Stimulated activated CD4-positive, alpha-beta T cell treated with anti-CD3 and anti-CD28 coated beads, Interleukin-4, amount 100 ng/mL, for 48 hours (primary cell): Measurements from ENCODE around the gene CHMP6.
"Not testable (repeated sequence)": the region's sequence is repeated elsewhere in the genome, so short reads cannot be mapped to it uniquely, and the experiment has no call there.

Experiments used
- DNase-seq, 2 donors: peaks; one replicate each; pipeline ENCODE4 v3.0.0-alpha.2; 2020; ENCODE audit warnings: low read depth in 2 of 2

The CHMP6 gene

DNA sequence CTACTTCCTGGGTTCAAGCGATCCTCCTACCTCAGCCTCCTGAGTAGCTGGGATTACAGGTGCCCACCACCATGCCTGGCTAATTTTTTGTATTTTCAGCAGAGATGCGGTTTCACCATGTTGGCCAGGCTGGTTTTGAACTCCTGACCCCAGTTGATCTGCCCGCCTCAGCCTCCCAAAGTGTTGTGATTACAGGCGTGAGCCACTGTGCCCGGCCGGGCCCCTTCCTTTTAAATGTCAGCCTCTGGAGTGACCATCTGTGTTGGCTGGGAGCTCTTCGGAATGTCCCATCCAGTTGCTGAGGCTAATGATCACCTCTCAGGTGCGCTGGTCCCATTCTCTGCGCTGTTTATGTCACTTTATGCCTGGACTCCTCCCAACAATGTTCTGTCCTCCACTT, 38.7 kb downstream of the CHMP6 start:
- DNase-seq: not testable (repeated sequence)

DNA sequence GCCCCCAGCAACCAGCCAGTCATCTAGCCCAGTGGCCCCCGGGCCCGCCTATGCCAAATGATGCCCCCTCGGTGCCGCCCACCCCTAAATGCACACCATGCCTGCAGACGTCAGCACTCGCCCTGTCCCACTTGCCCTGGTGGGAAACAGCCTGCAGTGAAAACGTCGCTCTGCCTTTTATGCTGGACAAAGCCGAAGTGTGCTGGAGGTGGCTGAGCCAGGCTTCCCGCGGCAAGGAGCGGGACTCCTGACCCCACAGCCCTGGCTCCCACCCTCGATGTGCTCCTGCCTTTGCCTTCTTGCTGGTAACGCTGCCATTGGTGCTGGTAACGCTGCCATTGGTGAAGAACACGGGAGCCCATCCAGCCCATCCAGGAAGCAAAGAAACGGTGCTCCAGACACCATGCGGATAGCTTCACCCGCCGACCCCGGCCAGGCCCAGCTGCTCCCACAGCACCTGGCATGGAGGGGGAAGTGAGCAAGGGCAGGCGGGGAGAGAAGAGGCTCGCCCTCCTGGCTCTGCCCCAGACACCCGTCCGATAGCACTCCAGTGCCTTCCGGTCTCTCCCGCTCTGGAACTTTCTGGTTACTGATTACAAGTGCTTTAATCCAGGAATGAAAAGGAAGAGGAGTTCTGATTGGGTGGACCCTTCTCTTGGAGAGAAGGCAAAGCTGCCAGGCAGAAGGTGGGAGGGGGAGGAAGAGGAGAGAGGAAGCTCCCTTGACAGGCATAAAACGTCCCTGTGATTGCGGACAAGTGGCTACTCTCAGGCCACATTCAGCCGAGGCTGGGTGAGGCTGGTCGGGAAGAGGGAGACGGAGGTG, 39.3 kb downstream of the CHMP6 start:
- no peak for DNase-seq

DNA sequence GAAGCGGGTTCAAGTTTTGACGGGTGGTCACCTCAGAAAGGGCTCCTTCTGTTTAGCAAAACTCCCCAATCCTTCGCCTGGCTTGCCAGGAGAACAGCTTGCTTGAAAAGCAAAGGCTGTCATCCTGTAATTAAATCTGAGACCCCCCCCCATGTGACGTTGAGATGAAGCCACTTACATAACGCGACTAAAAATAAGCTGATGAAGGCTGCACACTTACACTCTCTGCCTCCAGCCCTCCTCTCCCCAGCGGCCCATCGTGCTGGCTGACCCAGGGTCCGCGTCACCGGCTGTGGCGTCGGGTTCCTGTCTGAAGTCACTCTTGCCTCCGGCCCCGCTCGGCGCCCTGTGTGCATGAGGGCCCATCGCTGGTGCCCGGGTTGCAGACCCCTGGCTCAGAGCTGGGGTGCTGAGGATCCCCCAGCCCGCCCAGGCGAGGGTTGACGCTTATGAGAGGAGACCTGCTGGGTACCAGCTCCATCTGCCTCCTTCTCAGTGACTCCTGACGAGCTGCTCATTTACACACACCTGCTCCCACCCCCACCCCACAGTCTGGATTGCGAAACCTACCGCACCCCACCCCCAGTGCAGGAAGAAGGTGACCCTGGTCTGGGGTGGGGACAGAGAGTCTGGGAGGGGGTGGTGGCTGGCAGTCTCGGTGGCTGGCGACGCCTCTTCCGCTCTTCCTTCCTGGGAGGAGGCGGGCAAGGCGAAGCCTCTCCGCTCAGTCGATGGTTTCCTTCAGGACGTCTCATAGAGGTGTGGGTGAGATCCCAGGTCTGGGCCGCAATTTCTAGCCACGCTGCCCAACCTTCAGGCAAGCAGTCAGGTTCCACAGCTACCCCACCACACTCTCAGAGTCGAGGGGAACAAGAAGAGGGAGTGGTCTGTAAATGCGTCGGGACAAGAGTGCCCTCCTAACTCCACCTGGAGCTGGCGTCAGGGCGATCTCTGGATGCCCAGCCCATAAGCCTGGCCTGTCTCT, 40.2 kb downstream of the CHMP6 start:
- no peak for DNase-seq

DNA sequence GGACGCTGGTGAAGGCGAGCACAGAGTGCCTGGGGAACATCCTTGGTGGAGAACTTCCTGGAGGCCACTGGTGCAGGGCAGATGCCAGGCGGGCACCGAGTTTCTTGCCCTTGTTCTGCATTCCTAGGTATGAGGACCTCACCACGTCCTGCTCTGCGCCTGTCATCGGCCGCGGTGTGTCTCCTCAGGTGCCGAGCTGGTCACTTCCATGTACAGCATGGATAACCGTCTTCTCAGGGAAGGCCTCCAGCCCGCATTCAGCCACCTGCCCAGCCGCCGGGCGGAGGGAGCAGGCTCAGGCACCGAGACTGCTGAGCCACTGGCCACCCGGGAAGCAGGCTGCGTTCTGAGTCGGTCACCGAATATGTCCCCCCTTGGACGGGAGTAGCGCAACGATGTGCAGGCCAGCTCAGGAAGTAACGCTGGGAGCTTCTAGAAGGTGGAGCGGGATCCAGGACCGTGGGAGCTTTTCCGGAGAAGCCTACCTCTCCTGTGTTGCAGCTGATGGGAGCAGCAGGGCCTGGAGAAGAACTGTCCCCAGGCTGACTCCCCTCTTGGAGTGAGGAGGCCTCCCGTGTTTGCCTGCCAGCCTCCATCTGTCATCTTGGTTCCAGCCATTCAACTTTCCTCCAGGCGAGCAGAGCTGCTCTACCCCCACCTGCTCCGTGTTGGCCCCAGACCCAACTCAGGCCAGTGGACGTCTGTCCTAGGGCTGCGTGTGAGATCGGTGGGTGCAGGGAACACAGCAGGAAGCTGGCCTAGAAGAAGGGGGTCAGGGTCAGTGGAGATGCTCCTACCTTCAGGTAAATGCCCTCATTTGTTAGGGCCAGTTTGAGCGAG, 41.2 kb downstream of the CHMP6 start:
- DNase-seq: no peak

DNA sequence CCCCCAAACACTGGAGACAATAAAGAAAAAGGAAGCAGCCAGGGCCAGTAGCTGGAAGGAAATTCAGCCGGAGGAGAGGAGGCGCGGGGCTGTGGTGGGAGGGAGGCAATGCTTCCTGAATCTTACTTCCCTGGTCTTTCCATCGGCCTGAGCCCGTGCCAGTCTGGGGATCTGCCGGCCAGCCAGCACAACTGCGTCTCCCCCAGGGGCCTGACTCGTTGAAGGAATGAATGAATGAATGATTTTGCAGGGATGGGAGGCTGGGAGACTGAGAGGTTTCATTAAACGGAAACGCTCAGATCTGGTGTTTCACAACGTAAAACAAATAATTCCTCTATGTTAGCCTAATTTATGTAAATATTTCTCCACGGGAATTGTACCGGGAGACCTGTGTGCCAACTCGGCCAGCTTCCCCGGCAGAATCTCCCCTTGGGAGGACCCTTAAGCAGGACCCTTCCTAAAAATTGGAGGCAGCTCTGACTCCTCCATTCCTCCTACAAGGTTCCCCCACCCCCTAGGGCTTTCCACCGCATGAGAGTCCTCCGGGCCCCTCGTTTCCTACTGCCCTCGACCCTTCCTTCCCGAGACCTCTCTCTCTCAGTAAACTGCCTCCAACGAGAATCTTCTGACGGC, 42.0 kb downstream of the CHMP6 start:
- DNase-seq: no peak

DNA sequence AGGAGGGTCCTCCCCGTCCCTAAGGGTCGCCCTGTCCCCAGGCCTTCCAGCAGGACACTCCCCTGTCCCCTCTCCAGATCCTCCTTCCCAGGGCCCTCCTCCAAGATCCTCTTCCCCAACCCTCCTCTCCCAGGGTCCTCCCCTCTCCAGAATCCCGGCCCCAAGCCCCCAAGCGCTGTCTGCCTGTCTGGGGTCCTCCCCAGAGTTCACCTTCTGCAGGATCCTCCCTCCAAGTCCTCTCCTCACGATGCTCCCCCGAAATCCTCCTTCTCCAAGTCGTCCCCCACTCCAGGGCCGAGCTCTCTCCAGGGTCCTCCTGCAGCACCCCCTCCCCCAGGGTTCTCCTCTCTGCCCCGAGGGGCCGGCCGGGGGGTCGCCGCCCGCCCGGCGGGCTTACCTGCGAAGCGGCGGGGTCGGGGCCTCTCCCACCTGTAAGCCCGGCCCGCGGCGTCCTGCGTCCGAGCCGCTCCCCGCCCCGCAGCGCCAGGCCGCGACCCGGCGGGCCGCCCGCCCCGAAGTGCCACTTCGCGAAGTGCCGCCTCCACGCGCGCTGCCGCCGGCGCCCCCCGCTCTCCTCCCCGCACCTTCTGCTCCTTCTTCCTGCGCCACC, 42.6 kb downstream of the CHMP6 start:
- no peak for DNase-seq

DNA sequence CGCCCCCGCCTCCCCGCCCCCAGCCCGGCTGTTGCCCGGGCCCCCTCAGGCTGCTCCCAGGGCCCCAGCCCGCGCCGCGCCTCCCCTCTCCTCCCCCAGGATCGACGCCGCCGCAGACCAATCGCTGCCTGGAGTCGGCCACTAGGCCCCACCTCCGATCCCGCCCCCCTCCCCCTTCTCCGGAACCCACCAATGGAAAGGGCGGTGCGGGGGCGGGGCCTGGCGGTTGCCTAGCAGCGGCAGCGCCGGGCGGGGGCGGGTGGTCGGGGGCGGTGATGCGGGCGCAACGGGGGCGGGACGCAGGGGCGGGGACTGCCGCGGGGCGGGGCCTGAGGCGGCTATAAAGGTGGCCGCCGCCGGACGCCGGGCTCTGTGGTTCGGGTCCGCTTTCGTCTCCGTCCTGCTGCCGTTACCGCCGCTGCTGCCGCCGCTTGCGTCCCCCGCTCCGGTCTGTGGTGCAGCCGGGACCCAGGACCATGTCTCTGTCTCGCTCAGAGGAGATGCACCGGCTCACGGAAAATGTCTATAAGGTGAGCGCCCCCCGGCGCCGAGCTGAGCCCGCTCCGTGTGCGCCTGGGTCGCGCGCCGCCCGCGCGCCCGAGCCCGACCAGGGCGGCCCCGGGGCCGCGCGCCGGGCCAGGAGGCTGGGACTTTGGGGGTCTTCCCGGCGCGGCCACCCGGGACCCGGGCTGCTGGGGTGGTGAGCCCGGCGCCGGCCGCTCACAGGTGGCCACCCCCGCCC, 43.3 kb downstream of the CHMP6 start, which contains the start of gene BAIAP2:
TSS of gene BAIAP2 (plus strand) at position 373 of the 742 bp plus-strand sequence. CDS start at position 477, 104 bp downstream.
- DNase-seq: peak; percentile 97 to 99

DNA sequence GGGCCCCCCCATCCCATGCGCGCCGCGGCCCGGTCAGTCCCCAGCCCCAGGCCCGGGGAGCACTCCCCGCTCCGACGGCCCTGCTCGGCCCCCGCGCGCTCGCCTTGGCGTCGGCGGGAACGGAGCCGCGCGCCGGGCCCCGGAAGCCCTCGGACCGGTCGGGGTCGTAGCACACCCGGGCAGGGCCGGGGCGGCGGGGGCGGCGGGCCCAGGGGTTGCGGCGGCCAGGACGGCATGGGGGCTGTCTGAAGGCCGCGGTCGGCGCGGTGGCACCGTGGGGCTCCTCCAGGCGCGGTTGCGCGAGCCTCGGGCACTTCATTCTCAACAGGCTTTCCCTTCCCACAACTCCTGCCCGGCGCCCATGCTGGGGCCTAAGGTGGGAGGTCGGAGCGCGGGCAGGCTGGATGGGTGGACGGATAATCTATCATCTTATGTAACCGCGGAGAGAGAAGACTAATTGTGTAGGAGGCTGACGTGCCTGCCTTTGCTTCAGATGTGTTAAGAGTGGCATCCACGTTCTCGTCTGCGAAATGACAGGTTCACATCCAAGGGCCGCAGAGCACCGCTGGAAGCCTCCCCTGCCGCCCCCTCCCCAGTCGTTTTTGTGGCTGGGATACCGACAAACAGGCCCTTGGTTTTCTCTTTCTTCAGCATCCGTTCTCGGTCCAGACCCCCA, 44.0 kb downstream of the CHMP6 start:
- DNase-seq: no peak

DNA sequence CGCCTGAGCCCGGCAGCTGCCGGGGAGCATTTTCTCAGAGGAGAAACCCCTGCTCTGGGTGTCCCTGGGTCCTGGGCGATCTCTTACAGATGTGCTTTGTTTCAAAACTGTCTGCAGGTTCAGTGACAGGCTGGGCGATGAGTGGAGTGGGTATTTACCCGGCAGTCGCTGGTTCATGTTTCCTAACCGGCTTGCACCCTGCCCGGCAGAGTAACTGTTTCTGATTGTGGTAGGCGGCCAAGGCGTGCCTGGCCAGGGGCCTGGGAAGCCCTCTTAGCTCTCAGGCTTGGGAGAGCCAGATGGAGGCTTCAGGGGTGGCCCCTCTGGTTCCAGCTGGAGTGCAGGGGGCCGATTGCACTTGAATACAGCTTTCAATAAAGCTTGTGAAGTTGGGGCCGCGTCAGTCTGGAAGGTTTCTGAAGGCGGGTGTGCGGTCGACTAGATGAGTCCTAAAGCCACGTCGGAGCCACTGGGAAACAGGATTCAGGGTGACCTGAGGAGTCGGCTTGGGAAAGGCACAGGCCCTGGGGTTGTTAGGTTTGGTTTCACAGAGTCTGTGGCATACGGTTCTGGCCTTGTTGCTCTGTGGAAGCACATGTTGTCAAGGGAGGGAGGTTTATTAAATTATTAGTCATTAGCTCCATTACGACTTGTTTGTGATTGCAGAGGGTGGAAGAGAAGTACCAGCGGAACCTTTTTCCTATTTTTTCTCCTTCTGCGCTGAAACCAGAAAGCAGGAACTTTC, 44.7 kb downstream of the CHMP6 start:
- DNase-seq: no peak

DNA sequence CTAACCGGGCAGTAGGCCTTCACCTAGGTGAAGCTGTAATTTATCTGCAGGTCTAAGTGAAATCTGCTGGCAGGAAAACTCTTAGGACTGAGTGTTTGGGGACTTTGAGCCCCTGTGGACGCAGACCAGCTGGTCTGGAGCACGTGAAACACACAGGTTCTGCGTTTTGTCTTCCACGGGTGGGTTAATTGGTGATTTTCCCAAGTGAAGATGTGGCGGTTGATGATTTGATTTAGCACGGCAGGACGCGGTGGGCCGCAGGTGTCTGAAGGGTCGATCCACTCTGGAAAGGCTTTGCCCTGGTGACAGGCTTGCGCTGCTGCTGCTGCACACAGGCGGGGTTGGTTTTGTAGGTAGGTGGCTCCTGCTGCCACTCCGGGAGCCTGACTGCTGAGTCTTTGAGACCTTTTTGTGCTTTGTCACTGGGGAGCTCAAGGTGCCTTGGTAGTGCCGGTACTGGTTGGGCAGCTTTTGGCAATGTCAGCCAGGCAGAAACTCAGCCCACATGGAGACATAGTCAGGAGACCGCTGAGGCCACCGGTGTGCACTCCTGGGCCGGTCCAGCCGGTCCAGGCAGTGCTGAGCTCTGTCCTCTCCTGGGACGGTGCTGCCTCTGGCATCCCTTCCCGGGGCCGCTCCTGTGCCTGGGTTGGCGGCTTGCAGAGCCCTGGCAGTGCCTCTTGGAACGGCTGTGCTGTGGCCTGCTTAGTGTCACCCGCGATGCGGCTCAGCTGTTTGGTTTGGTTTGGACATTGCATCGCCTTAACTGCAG, 45.6 kb downstream of the CHMP6 start:
- DNase-seq: no peak

DNA sequence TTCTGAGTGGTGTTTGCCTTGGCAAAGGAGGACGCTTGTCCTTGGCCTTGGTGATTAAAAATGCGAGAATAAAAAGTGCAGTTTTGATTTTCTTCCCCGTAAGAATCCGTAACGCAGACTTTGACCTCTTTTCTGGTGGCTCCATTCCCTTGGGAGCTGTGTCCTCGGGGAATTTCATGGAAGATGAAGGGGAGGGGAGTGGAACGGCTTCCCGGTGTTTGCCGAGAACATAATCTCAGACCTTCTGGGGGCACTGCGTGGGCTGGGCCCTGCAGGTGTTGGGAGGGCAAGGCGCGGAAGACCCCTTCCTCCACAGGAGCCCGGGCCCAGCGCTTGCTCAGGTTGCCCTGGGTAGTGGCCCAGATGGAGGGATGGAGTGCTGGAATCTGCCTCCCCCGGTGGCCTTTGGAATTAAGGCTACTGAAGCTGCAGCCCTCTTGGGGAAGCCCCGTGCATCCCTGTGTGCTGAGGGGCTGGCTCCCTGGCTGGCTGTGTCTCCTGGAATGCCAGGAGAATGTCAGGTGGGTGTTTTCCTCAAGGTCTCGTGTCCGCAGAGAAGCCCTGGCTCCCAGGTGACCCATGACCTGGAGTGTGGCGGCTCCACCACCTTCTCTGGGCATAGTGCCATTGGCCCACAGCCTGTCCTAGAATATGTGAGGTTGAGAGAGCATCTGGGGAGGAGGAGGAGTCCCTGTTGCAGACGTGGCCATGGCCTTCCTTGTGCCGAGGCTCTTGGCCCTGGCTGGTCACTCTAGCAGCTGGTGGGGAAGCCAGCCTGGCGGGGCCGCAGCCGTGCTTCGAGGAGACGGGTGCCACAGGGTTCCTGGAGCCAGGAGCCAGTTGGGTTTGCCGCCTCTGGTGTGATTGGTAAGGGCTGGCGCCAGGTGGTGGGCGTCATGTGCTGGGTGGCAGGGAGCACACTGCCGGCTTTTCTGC, 46.4 kb downstream of the CHMP6 start:
- DNase-seq: no peak

DNA sequence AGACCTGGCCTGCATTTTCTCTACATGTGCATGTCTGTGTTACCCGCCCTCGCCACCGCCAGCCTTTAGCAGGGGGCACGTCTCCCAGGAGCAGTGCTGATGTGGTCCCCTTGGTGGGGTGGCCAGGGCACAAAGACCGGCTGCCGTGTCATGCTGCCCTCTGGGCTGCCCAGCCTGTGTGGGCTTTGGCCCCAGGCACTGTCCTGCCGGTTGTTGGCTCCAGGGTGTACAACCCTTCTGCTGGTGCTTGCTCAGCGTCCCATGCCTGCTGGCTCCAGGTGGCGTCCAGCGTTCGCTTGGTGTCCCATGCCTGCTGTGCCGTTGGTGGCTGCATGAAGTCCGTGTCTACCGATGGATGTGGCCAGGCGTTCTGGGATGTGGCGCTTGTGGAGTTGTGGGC, 47.5 kb downstream of the CHMP6 start:
- DNase-seq: no peak

DNA sequence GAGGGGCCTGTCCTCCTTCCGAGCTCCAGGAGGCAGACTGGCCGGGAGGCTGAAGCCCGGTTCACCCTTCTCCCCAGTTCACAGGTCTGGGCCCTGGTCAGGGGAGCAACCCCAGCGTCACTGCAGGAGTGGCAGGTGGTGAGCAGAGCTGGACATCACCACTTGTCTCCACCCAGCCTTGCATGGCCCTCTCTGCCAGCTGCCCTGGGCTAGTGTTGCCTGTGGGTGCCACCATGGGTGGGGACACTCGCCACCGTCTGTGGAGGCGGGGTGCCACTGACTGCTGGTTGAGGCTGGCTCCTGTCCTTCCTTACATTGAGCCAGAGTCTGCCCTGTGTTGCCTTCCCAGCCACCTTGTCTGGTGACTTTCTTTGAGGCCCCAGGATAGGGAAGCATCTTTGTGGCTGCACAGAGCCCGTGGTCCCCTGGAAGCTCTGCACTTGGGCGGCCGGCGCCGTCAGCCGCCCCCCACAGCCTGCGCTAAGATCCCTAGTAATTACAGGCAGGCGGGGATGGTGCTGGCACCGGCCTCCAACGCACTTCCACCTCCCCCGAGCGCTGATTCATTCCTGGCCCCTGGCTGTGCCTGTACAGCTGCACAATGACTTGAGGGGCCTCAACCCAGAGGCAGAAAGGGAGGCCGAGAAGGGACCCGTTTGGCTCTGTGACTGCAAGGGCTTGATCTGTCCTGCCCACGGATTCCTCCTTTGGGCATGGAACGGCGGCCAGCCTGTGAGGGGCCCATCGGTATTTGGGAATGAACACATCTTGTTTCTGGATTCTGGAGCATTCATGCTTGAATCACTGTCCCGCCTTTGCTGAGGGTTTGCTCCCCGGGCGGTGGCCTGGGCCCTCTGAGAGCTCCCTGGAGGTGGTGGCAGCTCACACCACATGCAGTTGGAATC, 48.5 kb downstream of the CHMP6 start:
- DNase-seq: no peak

DNA sequence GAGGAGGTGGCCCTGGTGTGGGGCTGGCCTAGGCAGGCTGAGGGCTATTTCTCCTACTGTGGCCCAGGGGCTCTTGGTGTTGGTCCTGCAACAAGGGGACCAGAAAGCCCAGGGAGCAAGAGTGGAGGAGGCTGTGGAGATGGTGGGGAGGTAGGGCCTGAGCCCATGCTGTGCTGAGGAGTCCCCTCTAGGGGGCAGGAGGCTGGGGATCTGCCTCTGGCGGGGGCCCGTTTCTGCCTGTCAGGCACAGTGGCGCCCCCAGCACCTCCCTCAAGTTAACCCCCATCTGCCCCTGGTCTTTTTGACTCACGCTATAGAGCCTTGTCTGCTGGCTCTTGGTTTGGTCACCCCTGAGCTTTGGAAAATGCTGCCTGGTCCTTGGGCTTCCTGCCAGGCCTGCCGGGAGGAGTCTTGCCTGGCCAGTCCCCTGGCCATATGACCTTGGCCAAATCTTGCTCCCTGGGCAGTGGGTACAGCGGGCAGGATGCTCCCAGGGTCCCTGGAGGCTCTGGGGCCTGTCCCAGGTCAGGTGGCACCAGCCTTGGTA, 49.2 kb downstream of the CHMP6 start:
- peak in 1 of 2 donors; percentile 15 for DNase-seq

DNA sequence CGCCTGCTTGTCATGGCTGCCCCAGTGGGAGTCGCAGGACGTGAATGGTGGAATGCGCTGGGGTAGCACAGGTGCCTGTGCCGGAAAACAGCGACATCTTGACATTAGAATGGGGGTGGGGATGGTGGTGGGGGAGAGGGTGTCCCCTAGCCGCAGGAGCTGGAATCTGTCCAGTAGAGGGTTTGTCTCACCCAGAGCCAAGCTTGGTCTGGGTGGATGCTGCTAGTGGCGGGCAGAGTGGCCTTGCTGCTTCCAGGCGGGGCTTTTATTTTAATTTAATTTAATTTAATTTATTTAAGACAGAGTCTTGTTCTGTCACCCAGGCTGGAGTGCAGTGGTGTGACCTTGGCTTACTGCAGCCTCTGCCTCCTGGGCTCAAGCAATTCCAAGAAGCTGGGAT, 51.0 kb downstream of the CHMP6 start:
- no peak for DNase-seq
